Measurements from ENCODE around the gene GTF3C1. TPM values are rescaled to one million over a fixed set of nuclear protein-coding genes. Genes with fewer than 3 reads are reported as not detected.

GTF3C1 gene
- total RNA-seq, 2 donors from 2014 or later: 51.9 to 83.2 TPM

DNA sequence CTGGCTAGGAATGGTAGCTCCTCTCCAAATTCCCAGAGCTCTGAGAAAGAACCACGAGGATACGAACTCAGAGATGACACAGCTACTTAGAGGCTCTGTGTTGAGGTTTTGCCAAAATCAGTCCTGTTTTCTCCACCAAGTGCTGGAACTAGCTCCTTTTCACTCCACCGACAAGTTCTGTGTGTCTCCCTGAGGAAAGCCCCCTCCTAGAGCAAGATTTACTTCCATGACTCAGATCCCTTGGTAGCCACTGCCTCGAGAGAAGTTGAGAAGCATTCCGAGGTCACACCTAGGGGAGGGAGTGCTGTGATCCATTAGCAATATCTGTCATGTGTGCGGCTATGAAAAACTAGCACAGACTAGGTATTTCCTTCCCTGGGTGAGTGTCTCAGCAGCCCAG, 117.2 kb downstream of the GTF3C1 start:
- Histone ChIP-seq H3K4me1 (ENCODE audit: control insufficient read depth in 1 of 2, low read depth in 2 of 2) (no peaks in the 10 kb centered on the region), H3K36me3 (no peaks in the 10 kb centered on the region), H3K4me3 (no peak overlapping the region), H3K27ac (no peak overlapping the region), H3K27me3 (replicated peaks; ENCODE audit: insufficient read depth) (no peaks in the 10 kb centered on the region), H3K9me3 (no peaks in the 10 kb centered on the region)
- DNase-seq (ENCODE audit: low spot score) (no peak), ATAC-seq (ENCODE audit: insufficient number of reproducible peaks, low FRiP score, low read depth) (no peak)
- no peak for TF ChIP-seq CTCF (IDR thresholded peaks at IDR 0.05)

- H3K4me3 ChIP-seq: no peak overlapping the region
- no peaks in the 10 kb centered on the region for H3K27me3 ChIP-seq (replicated peaks; ENCODE audit: insufficient read depth)
- H3K27ac ChIP-seq: no peak overlapping the region
- DNase-seq (ENCODE audit: low spot score): no peak
- H3K36me3 ChIP-seq: no peaks in the 10 kb centered on the region
- no peaks in the 10 kb centered on the region for H3K9me3 ChIP-seq
- TF ChIP-seq CTCF (IDR thresholded peaks at IDR 0.05): no peak
- H3K4me1 ChIP-seq (ENCODE audit: control insufficient read depth in 1 of 2, low read depth in 2 of 2): no peaks in the 10 kb centered on the region
- no peak for ATAC-seq (ENCODE audit: insufficient number of reproducible peaks, low FRiP score, low read depth)
Measured at GRCh38 chr16:27431773-27432532, 117.8 kb downstream of the GTF3C1 start.

- Histone ChIP-seq H3K4me1 (ENCODE audit: control insufficient read depth in 1 of 2, low read depth in 2 of 2) (no peaks in the 10 kb centered on the region), H3K4me3 (no peak overlapping the region), H3K36me3 (no peaks in the 10 kb centered on the region), H3K9me3 (no peaks in the 10 kb centered on the region), H3K27ac (no peak overlapping the region), H3K27me3 (replicated peaks; ENCODE audit: insufficient read depth) (no peaks in the 10 kb centered on the region)
- no peak for ATAC-seq (ENCODE audit: insufficient number of reproducible peaks, low FRiP score, low read depth)
- TF ChIP-seq CTCF (IDR thresholded peaks at IDR 0.05): no peak
- DNase-seq (ENCODE audit: low spot score): no peak
Measured at GRCh38 chr16:27430923-27431484, 118.7 kb downstream of the GTF3C1 start.

- Histone ChIP-seq H3K27me3 (replicated peaks; ENCODE audit: insufficient read depth) (no peaks in the 10 kb centered on the region), H3K36me3 (no peaks in the 10 kb centered on the region), H3K27ac (no peak overlapping the region), H3K4me3 (no peak overlapping the region), H3K4me1 (ENCODE audit: control insufficient read depth in 1 of 2, low read depth in 2 of 2) (no peaks in the 10 kb centered on the region), H3K9me3 (no peaks in the 10 kb centered on the region)
- TF ChIP-seq CTCF (IDR thresholded peaks at IDR 0.05): no peak
- no peak for DNase-seq (ENCODE audit: low spot score)
- no peak for ATAC-seq (ENCODE audit: insufficient number of reproducible peaks, low FRiP score, low read depth)
Measured at GRCh38 chr16:27430512-27430911, 119.2 kb downstream of the GTF3C1 start.

GRCh38 chr16:27429981-27430441, 119.7 kb downstream of the GTF3C1 start:
- H3K4me1 ChIP-seq (ENCODE audit: control insufficient read depth in 1 of 2, low read depth in 2 of 2): no peaks in the 10 kb centered on the region
- no peak for DNase-seq (ENCODE audit: low spot score)
- no peak overlapping the region for H3K4me3 ChIP-seq
- no peak for TF ChIP-seq CTCF (IDR thresholded peaks at IDR 0.05)
- H3K27me3 ChIP-seq (replicated peaks; ENCODE audit: insufficient read depth): no peaks in the 10 kb centered on the region
- no peaks in the 10 kb centered on the region for H3K36me3 ChIP-seq
- no peaks in the 10 kb centered on the region for H3K9me3 ChIP-seq
- no peak for ATAC-seq (ENCODE audit: insufficient number of reproducible peaks, low FRiP score, low read depth)
- H3K27ac ChIP-seq: no peak overlapping the region

All from thoracic aorta (tissue), 2 donors.